Measurements from ENCODE around the gene EXD3.
A peak's percentile ranks its signal among the peaks of the same experiment; 100 is the strongest.

The EXD3 gene

DNA sequence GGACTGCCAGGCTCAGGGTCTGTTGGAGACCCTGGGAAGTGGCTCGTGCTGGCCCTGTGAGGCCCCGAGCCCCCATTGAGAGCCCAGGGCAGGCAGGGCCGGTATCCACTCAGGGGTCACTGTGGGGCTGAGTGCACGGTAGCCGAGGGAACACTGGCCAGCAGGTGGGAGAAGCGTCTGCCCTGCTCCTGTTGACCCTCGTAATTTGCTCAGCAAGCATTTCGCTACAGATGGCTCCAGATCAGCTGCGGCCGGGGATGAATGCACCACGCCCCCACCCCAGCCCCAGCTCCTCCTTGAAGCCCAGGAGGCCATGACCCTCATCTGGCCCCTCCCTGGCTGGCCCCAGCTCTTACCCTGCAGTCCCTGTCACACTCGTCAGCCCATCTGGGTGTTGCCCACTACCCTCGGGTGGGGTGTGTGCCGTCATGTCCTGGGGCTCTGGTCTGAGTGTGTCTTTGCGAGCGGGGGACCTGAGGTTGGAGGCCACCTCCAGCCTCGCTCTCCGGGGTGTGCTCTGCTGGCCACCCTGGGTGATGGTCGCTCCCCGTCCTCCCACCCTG is 114.8 kb downstream of the EXD3 start:
- no peak for TF ChIP-seq ZNF274 (IDR thresholded peaks at IDR 0.05; ENCODE audit: low read depth, low read length)
- no peak overlapping the region for H3K4me3 ChIP-seq (ENCODE audit: low read length)

DNA sequence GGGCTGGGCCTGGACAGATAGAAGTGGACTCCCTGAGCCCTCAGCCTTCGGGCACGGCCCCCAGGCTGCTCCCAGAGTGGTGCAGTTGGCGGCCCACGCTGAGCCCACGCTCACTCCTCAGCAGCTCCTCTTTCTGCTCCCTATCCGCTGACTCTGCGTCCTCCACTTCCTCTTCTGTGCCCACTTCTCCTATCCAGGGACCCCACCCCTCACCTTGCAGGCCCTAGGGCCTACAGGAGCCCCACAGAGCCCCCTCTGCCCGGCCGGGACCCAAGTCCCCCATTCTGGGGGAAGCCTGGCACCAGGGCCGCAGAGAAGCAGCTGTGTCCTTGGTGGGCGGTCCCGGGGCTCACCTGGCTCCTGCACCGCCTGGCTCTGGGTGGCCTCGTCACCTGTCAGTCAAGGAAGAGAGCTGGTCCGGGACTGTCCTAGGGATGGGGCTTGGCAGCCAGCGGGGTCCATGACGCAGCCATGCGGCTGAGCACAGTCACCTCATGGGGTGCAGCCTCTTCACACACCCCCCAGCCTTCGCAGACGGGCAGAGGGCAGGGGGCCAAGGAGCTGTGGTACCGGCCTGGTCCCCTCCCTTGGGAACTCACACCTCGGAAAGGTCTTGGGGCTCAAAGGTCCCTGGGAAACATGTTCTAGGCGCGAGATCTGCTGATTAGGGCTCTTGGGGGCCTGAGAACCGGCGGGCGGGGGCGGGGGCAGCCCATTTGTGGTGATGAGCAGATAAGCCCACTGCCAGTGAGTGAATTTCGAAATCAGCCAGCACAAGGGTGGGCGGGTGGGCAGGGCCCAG is 115.5 kb downstream of the EXD3 start:
- no peak for TF ChIP-seq ZNF274 (IDR thresholded peaks at IDR 0.05; ENCODE audit: low read depth, low read length)
- H3K4me3 ChIP-seq (ENCODE audit: low read length): no peak overlapping the region

DNA sequence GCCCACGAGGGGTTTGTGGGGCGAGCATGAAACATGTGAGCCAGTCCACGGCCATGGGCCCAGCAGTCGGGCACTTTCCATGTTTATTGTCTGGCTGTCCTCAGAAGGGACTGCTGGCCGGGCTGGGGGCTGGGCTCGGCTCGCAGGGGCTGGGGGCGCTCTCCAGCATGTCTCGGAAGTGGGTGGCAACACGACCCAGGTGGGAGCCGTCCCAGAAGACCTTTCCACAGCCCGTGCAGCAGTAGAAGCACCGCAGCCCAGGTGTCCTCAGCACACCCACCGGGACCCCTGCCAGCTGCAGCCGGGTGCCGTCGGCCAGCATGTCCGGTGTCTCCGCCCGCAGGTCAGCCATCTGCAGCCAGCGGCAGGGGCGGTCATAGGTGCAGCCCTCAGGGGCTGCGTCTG is 116.1 kb downstream of the EXD3 start:
- H3K4me3 ChIP-seq (ENCODE audit: low read length): no peak overlapping the region
- no peak for TF ChIP-seq ZNF274 (IDR thresholded peaks at IDR 0.05; ENCODE audit: low read depth, low read length)

DNA sequence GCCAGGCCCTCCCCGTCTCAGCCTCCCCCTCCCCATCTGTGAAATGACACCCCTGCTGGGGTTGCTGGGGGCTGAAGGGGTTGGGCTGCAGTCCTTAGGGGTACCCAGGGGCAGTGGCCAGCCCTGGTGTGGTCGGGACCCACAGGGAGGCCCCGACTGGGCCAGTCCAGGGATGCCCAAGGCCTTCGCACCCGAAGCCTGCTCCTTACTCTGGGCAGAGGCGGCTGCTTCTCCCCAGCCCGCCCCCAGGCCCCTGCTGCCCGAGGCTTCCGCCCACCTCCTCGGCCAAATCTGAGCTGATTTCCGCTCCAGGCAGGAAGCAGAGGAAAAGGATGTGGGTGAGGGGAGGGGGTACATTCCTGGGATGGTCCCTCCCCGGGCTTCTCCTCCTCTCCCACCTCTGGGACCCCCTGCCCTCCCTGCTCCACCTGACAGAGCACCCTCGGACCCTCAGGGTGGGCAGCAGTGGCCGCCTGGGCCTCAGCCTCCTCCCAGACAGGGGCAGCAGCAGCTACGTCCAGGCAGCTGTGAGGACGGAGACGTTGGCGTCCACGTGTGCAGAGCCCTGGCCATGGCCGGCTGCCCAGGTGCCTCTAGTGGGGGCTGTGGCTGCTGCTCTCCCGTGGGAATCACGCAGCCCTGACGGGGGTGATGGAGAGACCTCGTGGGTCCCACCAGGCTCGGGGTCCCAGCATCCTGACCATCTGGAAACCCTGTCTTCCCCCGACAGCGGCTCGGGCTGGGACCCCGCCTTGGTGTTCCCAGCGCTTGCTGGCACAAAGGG is 116.7 kb downstream of the EXD3 start:
- TF ChIP-seq ZNF274 (IDR thresholded peaks at IDR 0.05; ENCODE audit: low read depth, low read length): no peak
- H3K4me3 ChIP-seq (ENCODE audit: low read length): no peak overlapping the region

DNA sequence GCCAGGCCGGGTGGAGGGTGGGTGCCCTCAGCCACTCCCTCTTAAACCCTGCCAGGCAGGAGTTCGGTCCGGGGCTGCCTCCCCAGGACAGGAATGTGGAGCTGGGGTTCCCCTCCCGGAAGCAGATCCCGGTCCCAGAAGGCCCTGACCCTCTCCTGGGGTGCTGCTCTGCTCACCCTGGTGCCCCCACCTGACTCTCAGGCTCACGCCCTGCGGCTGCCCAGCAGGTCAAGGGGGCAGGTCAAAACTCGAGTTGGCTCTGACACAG is 117.2 kb downstream of the EXD3 start:
- no peak for TF ChIP-seq ZNF274 (IDR thresholded peaks at IDR 0.05; ENCODE audit: low read depth, low read length)
- H3K4me3 ChIP-seq (ENCODE audit: low read length): no peak overlapping the region

DNA sequence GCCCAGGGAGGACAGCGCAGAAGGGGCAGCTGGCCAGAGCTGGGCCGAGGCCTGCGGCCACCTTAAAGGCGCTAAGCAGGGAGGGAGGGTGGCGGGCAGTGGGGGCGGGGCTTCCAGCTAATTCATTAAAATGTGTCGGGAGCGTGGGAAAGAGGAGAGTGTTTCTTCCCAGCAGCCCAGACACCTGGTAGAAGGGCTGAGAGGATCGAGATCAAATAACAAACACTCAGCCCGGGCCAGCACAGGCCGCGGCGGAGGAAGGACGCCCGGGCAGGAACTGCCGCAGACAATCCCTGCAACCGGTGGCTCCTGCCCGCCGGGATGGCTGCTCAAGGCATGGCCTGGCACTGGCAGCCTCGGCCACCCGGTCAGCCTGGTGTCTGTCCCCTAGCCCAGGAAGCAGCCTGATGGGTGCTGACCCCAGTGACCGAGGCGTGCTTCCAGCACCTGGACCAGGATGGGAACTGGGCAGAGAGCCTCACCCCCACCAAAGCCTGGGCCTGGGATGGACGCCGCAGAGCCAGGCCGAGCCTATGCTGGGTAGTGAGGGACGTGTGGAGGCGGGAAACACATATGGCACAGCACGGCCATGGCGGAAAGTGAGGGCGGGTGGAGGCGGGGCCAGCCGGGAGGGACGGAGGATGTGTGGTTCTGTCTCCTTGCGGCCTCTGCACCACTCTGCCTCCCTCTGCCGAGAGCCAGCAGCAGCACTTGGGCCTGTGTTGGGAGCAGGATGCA is 117.7 kb downstream of the EXD3 start:
- no peak for TF ChIP-seq ZNF274 (IDR thresholded peaks at IDR 0.05; ENCODE audit: low read depth, low read length)
- no peak overlapping the region for H3K4me3 ChIP-seq (ENCODE audit: low read length)

DNA sequence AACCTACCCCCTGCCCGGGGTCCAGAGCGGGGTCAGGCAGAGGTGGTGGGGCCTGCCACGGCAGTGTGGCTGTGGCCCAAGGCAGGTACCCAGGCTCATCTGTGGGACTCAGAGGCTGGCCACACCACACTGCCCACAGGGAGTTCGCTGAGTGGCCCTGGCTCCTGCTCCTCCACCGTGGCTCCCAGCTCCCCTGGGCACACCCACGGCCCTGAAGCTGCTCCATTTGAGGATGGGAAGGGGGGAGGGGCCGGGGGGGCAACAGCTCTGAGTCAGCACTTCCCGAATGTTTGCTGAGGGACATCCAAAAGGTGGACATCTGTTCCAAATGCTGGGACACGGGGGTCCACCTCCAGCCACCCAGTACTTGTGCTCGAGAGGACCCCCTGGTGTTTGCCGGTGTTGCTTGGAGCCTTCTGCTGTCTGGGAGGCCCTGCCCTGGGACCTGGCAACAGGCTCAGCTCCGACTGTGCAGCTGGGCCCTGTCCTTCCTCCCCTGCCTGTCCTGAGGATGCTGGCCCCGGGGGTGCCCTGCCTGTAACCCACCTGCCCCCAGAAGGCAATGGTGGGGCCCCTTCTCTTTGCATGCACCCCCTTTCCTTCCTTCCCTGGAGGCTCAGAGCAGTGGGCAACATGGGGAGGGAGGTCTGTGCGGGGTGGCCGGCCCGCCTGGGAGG is 118.4 kb downstream of the EXD3 start:
- H3K4me3 ChIP-seq (ENCODE audit: low read length): no peak overlapping the region
- TF ChIP-seq ZNF274 (IDR thresholded peaks at IDR 0.05; ENCODE audit: low read depth, low read length): no peak

DNA sequence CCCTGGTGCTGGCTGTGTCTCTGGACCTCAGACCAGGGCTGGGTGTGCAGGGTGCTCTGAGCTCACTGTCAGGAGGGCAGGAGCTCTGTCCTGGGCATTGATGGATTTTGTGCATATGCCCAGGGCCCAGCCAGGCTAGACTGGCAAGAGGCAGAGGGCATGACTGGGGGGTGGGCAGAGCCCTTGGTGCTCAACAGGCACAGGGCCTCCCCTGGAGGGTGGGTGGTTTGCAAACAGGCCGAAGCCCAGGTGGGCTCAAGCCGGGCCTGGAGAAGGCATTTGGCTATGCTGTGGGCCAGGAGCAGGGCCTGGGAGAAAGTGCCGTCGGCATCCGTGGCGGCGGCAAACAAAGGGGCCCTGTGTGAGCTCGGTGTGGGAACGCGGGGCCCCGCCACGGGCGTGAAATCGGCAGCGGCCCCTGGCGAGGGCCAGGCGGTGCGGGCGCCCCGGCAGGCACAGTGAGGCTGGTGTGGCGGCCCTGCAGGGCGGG is 119.0 kb downstream of the EXD3 start:
- no peak overlapping the region for H3K4me3 ChIP-seq (ENCODE audit: low read length)
- TF ChIP-seq ZNF274 (IDR thresholded peaks at IDR 0.05; ENCODE audit: low read depth, low read length): no peak

DNA sequence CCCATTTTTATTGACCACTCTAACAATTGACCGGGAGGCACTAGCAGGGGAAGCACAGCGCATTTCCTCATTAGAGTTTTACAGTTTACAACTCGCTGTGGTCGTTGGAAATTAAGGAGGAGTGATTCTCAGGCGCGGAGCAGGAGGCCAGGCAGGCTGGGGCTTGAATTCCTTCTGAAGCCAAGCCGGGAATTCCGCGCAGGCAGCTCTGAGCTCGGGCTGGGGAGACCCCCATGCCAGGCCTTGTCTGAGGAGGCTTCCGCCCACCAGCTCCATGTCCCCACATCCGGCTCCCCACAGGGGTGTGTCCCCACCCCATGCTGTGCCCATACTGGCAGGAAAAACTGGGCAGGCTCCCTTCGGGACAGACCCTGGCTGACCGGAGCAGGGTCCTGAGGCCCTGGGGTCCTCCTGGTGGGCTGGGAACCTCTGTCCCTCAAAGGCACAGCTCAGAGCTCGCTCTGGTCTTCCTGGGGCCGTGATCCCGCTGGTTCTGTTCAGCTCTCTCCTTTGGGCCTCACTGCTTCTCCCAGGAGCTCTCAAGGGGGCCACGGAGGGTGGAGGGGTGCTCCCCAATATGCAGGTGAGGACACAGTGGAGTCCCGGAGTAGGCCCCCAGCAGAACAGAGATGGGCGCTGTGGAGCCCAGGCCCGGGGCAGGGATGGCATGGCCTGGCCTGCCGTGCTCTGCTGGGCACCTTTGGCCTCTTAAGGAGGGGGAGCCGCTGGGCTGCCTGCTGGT is 119.6 kb downstream of the EXD3 start:
- TF ChIP-seq ZNF274 (IDR thresholded peaks at IDR 0.05; ENCODE audit: low read depth, low read length): no peak
- H3K4me3 ChIP-seq (ENCODE audit: low read length): no peak overlapping the region

DNA sequence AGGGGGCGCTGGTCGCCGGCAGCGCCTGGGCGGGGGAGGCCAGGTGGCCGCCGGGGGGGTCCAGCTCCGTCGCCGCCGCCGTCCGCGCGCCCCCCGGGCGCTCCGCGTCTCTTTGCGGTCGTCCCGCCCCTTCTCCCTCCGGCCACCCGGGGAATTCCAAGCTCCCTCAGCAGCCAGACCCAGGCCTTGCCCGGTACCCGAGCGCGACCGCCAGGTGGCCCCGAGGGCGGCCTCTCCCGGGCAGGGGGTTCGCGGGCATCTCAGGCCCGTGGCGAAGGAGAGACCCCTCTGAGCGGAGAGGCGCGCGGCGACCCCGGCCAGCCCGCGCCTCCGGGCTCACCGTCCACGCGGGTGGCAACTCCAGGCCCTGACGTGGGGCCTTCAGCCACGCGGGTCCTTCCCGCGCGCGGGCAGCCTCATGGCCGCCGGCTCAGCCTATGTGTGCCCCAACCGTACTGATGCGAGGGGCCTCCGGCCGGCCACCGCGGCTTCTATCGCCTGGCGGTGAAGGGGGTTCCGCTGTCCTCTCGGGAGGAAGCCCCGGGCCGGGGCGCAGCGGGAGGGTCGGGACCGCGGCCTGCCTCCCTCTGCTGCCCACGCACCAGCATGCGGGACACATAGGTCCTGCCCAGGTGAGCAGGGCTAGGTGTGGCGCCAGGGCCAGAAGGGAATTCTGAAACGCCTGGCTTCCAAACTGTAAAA is 120.4 kb downstream of the EXD3 start:
- peak overlapping the region; percentile 25; the same call in 1 of the 2 replicates for H3K4me3 ChIP-seq (ENCODE audit: low read length)
- no peak for TF ChIP-seq ZNF274 (IDR thresholded peaks at IDR 0.05; ENCODE audit: low read depth, low read length)

DNA sequence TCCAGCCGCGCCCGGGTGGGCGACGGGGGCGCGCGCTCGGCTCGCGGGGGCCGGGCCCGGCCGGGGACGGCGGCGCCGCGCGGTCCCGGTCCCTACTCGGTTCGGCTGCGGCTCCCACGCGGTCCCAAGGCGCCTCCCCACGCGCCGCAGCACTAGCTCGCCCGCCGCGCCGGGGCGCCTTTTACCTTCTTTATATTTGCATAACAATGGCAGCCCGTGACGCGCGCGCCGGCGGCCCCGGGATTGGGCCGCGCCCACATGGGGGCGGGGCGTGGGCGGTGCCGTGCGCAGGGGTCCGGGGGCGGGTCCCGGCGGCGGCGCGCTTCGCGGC is 120.9 kb downstream of the EXD3 start, which contains the start of gene NRARP:
TSS of gene NRARP (minus strand) at position 154 of the 331 bp plus-strand sequence. CDS start 343 bp downstream, outside the sequence.
- no peak for TF ChIP-seq ZNF274 (IDR thresholded peaks at IDR 0.05; ENCODE audit: low read depth, low read length)
- H3K4me3 ChIP-seq (ENCODE audit: low read length): peak within 1 kb of the TSS; percentile 25

DNA sequence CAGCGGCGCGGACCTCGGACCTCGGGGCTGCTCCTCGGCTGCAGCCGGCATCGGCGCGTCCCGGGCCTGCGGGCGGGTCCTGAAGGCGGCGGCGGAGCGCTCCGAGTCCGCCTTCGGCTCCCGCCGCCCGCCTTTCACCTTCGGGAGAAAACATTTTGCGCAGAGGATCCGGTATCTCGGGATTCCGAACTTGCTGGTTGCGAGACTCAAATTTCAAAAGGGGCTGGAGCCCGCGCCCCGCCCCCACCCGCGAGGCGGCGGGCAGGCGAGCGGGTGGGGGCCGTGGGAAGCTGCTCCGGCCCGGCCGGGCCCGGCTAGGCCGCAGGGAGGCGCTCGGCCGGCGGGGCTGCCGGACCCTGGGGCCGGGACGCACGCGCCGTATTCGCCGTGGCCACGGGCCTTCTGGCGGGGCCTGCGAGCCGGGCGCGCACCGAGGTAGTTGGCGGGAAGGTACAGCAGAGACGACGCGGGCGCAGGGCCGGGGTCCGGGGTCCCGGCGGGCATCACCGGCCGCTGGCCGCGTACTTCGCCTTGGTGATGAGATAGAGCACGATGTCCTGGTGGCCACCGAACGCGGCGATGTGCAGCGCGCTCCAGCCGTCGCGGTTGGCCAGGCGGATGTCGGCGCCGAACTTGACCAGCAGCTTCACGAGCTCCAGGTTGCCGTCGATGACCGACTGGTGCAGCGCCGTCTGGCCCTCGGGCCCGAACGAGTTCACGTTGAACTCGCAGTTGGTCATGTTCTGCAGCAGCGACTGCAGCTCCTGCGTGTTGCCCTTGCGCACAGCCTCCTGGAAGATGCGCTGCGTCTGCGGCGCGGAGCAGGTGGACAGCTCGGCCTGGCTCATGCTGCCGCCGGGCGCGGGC is 121.6 kb downstream of the EXD3 start:
- peak overlapping the region; percentile 25 for H3K4me3 ChIP-seq (ENCODE audit: low read length)
- no peak for TF ChIP-seq ZNF274 (IDR thresholded peaks at IDR 0.05; ENCODE audit: low read depth, low read length)

All from GM08714 (cell line).